ENCODE measurements around the gene TAF12. TPM values are rescaled to one million over a fixed set of nuclear protein-coding genes. Genes with fewer than 3 reads are reported as not detected.

TAF12 gene
- total RNA-seq, 1 donor from 2014 or later: 14.2 TPM

DNA sequence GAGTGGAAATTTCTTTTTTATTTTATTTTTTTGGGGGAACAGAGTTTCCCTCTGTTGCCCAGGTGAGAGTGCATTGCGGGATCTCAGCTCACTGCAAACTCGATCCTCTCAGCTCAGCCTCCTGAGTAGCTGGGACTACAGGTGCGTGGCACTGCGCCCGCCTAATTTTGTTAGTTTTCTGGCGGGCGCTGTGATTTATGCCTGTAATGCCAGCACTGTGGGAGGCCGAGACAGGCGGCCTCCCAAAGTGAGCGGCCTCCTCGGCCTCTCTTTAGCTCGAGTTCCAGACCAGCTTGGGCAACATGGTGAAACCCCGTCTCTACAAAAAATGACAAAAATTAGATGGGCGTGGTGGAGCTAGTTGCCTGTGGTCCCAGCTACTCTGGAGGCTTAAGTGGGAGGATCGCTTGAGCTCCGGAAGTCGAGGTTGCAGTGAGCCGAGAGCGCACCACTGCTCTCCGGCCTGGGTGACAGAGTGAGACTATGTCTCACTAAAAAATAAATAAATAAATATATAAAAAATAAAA is 28.4 kb upstream of the TAF12 start:
- DNase-seq (ENCODE audit: extremely low spot score in 2 of 2): no peak
- TF ChIP-seq, protein P1, sequence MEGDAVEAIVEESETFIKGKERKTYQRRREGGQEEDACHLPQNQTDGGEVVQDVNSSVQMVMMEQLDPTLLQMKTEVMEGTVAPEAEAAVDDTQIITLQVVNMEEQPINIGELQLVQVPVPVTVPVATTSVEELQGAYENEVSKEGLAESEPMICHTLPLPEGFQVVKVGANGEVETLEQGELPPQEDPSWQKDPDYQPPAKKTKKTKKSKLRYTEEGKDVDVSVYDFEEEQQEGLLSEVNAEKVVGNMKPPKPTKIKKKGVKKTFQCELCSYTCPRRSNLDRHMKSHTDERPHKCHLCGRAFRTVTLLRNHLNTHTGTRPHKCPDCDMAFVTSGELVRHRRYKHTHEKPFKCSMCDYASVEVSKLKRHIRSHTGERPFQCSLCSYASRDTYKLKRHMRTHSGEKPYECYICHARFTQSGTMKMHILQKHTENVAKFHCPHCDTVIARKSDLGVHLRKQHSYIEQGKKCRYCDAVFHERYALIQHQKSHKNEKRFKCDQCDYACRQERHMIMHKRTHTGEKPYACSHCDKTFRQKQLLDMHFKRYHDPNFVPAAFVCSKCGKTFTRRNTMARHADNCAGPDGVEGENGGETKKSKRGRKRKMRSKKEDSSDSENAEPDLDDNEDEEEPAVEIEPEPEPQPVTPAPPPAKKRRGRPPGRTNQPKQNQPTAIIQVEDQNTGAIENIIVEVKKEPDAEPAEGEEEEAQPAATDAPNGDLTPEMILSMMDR (IDR thresholded peaks at IDR 0.05): no peak
- TF ChIP-seq POLR2AphosphoS5 (IDR thresholded peaks at IDR 0.05; ENCODE audit: insufficient read depth in 1 of 2, low read depth in 1 of 2) (no peak), POLR2A (IDR thresholded peaks at IDR 0.05) (no peak)
- no peaks in the 10 kb centered on the region for H3K27me3 ChIP-seq
- H3K4me1 ChIP-seq: peaks cover 23% of the 10 kb centered on the region
- H3K36me3 ChIP-seq: no peaks in the 10 kb centered on the region
- H3K27ac ChIP-seq: no peak overlapping the region
- no peak overlapping the region for H3K4me3 ChIP-seq
- H3K9me3 ChIP-seq: no peaks in the 10 kb centered on the region
- intact Hi-C loops (cut with DNase I): no loop called here

DNA sequence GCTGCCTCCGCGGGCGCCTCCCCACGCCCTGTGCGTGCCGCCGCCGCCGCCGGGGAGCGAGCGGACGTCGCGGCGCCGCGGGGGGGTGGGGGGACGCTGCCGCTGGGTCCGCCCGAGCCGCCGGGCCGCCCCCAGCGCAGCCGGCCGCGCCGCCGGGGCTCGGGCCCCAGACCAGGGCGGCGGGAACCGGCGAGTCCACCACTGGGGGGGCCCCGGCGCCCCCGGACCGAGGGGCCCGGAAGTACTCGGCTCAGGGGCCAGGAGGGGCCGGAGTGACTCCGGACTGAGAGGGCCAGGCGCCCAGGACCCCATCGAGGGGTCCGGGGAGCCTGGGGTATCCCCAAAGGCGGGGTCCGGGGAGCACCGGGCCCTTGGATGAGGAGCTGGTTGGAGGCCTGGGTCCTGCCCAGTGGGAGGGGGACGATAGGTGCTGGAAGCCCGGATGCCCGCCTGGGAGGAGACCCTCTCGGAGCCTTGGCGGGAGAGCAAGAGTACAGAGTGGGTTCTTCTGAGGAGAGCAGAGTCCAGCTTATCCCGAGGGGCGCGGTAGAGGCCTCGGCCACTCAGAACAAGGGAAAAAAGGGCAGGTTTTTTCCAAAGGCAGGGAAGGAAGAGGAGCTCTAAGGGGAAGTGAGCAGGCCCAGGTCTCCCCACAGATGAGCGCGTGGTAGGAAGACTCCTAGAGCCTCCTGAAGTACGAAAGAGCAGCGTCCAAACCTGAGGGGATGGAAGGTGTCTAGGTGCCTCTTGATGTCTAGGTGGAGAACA is 26.3 kb upstream of the TAF12 start:
- Histone ChIP-seq H3K27me3 (no peaks in the 10 kb centered on the region), H3K4me3 (peak overlapping the region; percentile 68 to 91), H3K4me1 (peaks cover 23% of the 10 kb centered on the region), H3K9me3 (no peaks in the 10 kb centered on the region), H3K27ac (peak overlapping the region; percentile 98), H3K36me3 (no peaks in the 10 kb centered on the region)
- intact Hi-C loops (cut with DNase I): no loop called here
- DNase-seq (ENCODE audit: extremely low spot score in 2 of 2): no peak
- TF ChIP-seq, protein P1 (IDR thresholded peaks at IDR 0.05): no peak
- TF ChIP-seq POLR2A (IDR thresholded peaks at IDR 0.05): peak in 1 of 2 donors; percentile 18
- TF ChIP-seq POLR2AphosphoS5 (IDR thresholded peaks at IDR 0.05; ENCODE audit: insufficient read depth in 1 of 2, low read depth in 1 of 2): peak in 1 of 2 donors; percentile 29

DNA sequence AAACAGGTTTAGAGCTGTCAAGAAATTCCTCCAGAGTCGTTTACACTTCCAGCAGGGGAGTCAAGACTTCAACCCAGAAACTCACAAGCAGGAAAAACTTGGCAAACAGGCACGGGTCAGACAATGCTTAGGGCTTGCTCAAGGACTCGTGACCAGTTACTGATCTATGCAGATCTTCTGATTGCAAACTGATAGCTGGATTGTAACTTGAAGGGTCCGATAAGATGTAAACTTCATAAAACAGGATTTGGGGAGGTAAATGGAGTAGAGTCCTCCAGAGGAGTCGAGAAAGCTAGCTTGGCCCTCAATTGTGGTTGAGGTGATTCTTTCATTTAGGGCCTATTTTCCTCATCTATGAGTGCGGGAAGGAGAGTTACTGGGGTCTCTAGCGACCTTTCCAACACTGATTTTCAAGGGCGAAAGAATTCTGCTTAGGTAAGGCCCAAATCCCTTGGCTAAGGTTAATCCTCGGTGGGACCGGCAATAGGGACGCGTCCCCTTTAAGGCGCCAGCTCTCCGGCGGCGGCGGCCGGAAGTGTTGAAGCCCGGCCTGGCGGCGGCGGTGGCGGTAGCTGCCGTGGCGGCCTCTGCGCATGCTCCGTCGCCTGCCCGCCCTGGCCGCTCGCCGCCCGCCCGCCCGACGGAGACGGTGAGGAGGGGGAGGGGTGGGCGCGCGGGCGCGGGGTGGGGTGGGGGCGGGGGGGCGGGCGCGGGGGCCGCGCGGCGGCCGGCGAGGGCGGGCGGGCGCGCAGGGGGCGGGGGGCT is 25.5 kb upstream of the TAF12 start, which contains the start of gene GMEB1:
GMEB1 (plus strand) TSS at position 594 of the 765 bp plus-strand sequence. CDS start 14,829 bp downstream, outside the sequence.
- H3K4me3 ChIP-seq: peak within 1 kb of the TSS; percentile 68 to 91
- intact Hi-C loops (cut with DNase I): no loop called here
- TF ChIP-seq POLR2A (IDR thresholded peaks at IDR 0.05): no peak

DNA sequence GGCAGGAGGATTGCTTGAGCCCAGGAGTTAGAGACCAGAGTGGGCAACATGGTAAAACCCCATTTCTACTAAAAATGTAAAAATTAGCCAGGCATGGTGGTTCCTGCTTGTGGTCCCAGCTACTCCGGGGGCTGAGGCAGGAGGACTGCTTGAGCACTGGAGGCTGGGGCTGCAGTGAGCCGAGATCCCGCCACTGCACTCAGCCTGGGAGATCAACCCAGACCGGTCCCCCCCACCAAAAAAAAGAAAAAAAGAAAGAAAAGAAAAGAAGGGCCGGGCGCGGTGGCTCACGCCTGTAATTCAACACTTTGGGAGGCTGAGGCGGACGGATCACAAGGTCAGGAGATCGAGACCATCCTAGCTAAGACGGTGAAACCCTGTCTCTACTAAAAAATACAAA is 23.9 kb upstream of the TAF12 start:
- H3K36me3 ChIP-seq: no peaks in the 10 kb centered on the region
- no peak overlapping the region for H3K27ac ChIP-seq
- intact Hi-C loops (cut with DNase I): no loop called here
- no peak for DNase-seq (ENCODE audit: extremely low spot score in 2 of 2)
- H3K4me3 ChIP-seq: no peak overlapping the region
- H3K27me3 ChIP-seq: no peaks in the 10 kb centered on the region
- no peak for TF ChIP-seq POLR2A (IDR thresholded peaks at IDR 0.05)
- H3K9me3 ChIP-seq: no peaks in the 10 kb centered on the region
- peaks cover 23% of the 10 kb centered on the region for H3K4me1 ChIP-seq

More for the DNA sequence above, 25.5 kb upstream of the TAF12 start, which contains the start of gene GMEB1:
- Histone ChIP-seq H3K27ac (peak within 1 kb of the TSS; percentile 98), H3K36me3 (no peaks in the 10 kb centered on the region), H3K4me1 (peaks cover 23% of the 10 kb centered on the region), H3K9me3 (no peaks in the 10 kb centered on the region), H3K27me3 (no peaks in the 10 kb centered on the region)
- DNase-seq (ENCODE audit: extremely low spot score in 2 of 2): no peak

DNA sequence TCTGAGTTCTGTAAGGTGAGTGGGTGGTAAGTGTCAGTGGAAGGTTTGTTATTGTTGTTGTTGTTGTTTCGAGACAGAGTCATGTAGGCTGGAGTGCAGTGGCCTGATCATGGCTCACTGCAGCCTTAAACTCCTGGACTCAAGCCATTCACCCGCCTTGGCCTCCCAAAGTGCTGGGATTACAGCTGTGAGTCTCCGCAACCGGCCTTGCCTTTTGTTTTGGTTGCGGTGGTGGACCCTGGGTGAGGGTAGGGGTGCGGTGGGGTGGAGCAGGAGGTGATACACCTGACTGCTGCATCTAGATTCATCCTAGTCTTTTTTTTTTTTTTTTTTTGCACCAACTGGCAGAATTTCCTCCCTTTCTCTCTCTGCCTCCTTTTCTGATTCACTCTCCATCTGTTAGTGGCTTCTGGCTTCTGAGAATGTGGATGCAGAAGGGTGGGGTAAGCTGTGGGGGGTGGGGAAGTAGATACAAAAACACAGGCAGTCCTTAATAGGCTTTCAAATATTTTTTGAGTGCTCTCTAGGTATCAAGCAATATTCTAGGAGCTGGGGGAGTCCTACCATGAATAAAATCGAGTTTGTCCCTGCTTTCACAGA is 21.1 kb upstream of the TAF12 start:
- no peaks in the 10 kb centered on the region for H3K27me3 ChIP-seq
- no peaks in the 10 kb centered on the region for H3K9me3 ChIP-seq
- H3K4me3 ChIP-seq: no peak overlapping the region
- no peak overlapping the region for H3K27ac ChIP-seq
- H3K4me1 ChIP-seq: peaks cover 13% of the 10 kb centered on the region
- no peaks in the 10 kb centered on the region for H3K36me3 ChIP-seq
- TF ChIP-seq, protein P1 (IDR thresholded peaks at IDR 0.05): no peak
- TF ChIP-seq POLR2AphosphoS5 (IDR thresholded peaks at IDR 0.05; ENCODE audit: insufficient read depth in 1 of 2, low read depth in 1 of 2) (no peak), POLR2A (IDR thresholded peaks at IDR 0.05) (no peak)
- intact Hi-C loops (cut with DNase I): no loop called here
- DNase-seq (ENCODE audit: extremely low spot score in 2 of 2): no peak
